ENCODE results near the gene HDAC11. TPM values are rescaled to one million over a fixed set of nuclear protein-coding genes. Genes with fewer than 3 reads are reported as not detected.

Gene HDAC11
- total and polyA plus RNA-seq, 11 donors, result 20.8 to 49.4 (median 30.7) TPM

- H3K27me3 ChIP-seq, result peaks cover 0 to 7% (median under 1%) of the 10 kb centered on the region in 9 donors
- TF ChIP-seq, protein P1, sequence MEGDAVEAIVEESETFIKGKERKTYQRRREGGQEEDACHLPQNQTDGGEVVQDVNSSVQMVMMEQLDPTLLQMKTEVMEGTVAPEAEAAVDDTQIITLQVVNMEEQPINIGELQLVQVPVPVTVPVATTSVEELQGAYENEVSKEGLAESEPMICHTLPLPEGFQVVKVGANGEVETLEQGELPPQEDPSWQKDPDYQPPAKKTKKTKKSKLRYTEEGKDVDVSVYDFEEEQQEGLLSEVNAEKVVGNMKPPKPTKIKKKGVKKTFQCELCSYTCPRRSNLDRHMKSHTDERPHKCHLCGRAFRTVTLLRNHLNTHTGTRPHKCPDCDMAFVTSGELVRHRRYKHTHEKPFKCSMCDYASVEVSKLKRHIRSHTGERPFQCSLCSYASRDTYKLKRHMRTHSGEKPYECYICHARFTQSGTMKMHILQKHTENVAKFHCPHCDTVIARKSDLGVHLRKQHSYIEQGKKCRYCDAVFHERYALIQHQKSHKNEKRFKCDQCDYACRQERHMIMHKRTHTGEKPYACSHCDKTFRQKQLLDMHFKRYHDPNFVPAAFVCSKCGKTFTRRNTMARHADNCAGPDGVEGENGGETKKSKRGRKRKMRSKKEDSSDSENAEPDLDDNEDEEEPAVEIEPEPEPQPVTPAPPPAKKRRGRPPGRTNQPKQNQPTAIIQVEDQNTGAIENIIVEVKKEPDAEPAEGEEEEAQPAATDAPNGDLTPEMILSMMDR (IDR thresholded peaks at IDR 0.05), result no peak
- TF ChIP-seq POLR2A (IDR thresholded peaks at IDR 0.05), result no peak
- intact Hi-C loops (cut with DNase I), result loop anchor here in 1 of 10 donors (5.0 kb wide), 1 partner anchor 56 kb away; no protein-coding TSS in a partner anchor
- 56 to 72% (median 61%) methylated on average over 9 to 12 of the region's 12 CpGs for WGBS, 4 donors
- DNase-seq, result peak in 1 of 5 donors; percentile 49
- no peak overlapping the region for H3K4me3 ChIP-seq
- H3K36me3 ChIP-seq, result no peaks in the 10 kb centered on the region
- H3K4me1 ChIP-seq, result peaks cover 0 to 60% (median 15%) of the 10 kb centered on the region in 12 donors
- no peaks in the 10 kb centered on the region for H3K9me3 ChIP-seq
- peak overlapping the region in 7 of 12 donors; percentile 20 to 72 (median 47) for H3K27ac ChIP-seq
- ATAC-seq, result peak in 3 of 4 donors; percentile 2 to 39 (median 20)
Observed at GRCh38 chr3:13553686-13554085, 73.6 kb downstream of the HDAC11 start.

DNA sequence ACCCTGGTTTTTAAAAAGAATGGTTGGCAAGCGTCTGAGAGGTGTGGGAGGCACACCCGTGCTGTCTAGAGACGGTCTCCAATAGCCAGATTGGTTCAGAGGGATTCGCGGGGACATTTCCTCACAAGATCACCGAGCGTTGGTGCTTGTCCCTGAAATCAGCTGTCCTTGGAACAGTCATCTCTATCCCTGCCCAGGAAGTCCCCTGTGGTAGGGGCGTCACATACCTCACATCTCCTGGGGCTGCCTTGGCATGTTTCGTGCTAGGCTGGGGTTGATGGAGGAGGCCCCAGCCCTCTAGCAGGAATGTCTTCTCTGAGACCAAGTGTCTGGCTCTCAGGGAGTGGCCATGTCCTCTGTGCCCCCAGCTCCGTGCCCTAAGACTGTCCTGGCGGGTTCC is 75.6 kb downstream of the HDAC11 start:
- H3K27me3 ChIP-seq, result no peaks in the 10 kb centered on the region
- no peaks in the 10 kb centered on the region for H3K36me3 ChIP-seq
- intact Hi-C loops (cut with DNase I), result no loop called here
- H3K9me3 ChIP-seq, result no peaks in the 10 kb centered on the region
- peak overlapping the region in 4 of 12 donors; percentile 24 to 60 (median 50) for H3K27ac ChIP-seq
- DNase-seq, result peak in 1 of 5 donors; percentile 51
- H3K4me3 ChIP-seq, result no peak overlapping the region
- no peak for ATAC-seq
- H3K4me1 ChIP-seq, result peaks cover 0 to 71% (median 24%) of the 10 kb centered on the region in 12 donors
- TF ChIP-seq, protein P1 (IDR thresholded peaks at IDR 0.05), result no peak
- TF ChIP-seq POLR2A (IDR thresholded peaks at IDR 0.05), result no peak
- WGBS, 4 donors, result 68 to 80% (median 74%) methylated on average over 11 of the region's 11 CpGs

Other genes starting within 250 kb of the HDAC11 start
- 1 to 10 TPM; 1.3 to 9.7 (median 2.8) TPM for gene NUP210, start 60.0 kb upstream of the HDAC11 start, total RNA-seq
- gene NUP210, start 60.0 kb upstream of the HDAC11 start, polyA plus RNA-seq, result 1 to 10 TPM; 1.5 to 1.7 TPM
- 100 to 1,000 TPM in 2 of 9 donors, 10 to 100 TPM in 7; 31.3 to 118 (median 47.8) TPM for gene FBLN2, start 68.8 kb downstream of the HDAC11 start, total RNA-seq
- 10 to 100 TPM; 16.5 to 42.7 TPM for gene FBLN2, start 68.8 kb downstream of the HDAC11 start, polyA plus RNA-seq

All from heart left ventricle (tissue), 16 donors.